Measurements from ENCODE around the gene MAGEF1.

DNA sequence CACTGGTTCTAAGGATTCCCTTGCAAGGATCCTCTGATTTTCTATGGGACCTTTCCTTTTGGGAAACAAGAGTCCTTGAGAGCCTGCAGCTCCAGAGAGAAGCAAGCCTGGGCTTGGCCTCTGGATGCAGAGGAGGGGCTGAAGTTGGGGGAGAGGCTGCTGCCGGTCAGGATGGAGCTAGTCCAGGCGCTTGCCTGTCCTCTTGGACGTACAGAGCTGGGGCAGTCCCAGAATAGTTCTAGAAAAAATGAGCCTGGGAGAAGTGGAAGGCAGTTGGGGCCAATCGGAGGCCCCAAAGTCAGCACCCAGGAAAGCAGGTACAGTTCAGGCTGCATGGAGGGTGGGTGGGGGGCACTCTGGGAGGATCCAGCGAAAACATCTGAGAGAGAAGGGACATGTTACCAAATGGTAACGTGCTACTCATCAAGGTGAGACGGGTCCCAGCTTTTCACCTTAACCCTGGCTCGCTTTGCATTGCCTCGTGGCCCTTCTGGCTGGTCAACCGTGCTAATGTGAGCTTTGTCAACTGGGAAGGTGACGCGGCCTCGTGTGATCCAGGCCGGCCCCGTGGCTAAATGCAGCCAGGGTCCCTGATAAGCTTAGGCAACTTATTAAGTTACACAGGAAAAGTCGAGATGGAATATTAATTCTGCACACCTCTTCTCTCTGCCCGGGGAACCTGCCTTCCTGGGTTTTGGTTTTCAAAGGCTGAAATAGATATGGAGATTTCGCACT, 38.7 kb upstream of the MAGEF1 start:
- TF ChIP-seq POLR2A (IDR thresholded peaks at IDR 0.05), result no peak
- TF ChIP-seq, protein P1, sequence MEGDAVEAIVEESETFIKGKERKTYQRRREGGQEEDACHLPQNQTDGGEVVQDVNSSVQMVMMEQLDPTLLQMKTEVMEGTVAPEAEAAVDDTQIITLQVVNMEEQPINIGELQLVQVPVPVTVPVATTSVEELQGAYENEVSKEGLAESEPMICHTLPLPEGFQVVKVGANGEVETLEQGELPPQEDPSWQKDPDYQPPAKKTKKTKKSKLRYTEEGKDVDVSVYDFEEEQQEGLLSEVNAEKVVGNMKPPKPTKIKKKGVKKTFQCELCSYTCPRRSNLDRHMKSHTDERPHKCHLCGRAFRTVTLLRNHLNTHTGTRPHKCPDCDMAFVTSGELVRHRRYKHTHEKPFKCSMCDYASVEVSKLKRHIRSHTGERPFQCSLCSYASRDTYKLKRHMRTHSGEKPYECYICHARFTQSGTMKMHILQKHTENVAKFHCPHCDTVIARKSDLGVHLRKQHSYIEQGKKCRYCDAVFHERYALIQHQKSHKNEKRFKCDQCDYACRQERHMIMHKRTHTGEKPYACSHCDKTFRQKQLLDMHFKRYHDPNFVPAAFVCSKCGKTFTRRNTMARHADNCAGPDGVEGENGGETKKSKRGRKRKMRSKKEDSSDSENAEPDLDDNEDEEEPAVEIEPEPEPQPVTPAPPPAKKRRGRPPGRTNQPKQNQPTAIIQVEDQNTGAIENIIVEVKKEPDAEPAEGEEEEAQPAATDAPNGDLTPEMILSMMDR (IDR thresholded peaks at IDR 0.05), result no peak

All from transverse colon (tissue), 3 donors.